Thoracic aorta endothelial cell (primary cell): ENCODE measurements around the gene CLASRP. TPM values are rescaled to one million over a fixed set of nuclear protein-coding genes. Genes with fewer than 3 reads are reported as not detected.

Experiments used
- small RNA-seq: library from RNA; depleted of rRNA; stranded (forward); fragments of <200 nt; gene quantifications from one replicate; pipeline ENCODE3, GENCODE V24; 2012
- total RNA-seq: library from RNA; depleted of rRNA; stranded (reverse); fragments of >200 nt; gene quantifications from 2 replicates; pipeline ENCODE4 v1.2.3, GENCODE V29; 2012

Gene CLASRP
- 22.2 and 25.1 TPM in 2 replicates for total RNA-seq

GRCh38 chr19:45038931-45039893 lies at the start of gene CLASRP:
Gene CLASRP (plus strand): TSS chr19:45039045. CDS start chr19:45040213, 1,168 bp downstream.

GRCh38 chr19:45001087-45001739 lies 37.6 kb upstream of the CLASRP start, which contains the start of gene RELB:
Gene RELB (plus strand): TSS chr19:45001464. CDS start chr19:45001580, 116 bp downstream.

GRCh38 chr19:45076029-45076850 lies 37.4 kb downstream of the CLASRP start, which contains the start of gene ZNF296:
Gene ZNF296 (minus strand): TSS chr19:45076478. CDS start chr19:45076373, 105 bp downstream.

GRCh38 chr19:45079063-45079910 lies 40.4 kb downstream of the CLASRP start, which contains the start of gene GEMIN7:
Gene GEMIN7 (plus strand): TSS chr19:45079260. CDS start chr19:45090115, 10,855 bp downstream.

GRCh38 chr19:45092747-45093678 lies 54.2 kb downstream of the CLASRP start, which contains the start of gene PPP1R37:
Gene PPP1R37 (plus strand): TSS chr19:45093179. CDS start chr19:45093326, 147 bp downstream.

Small RNAs within 50 kb of the gene (small RNA-seq; reads per million reads assigned to genes)
- not detected for gene RNU6-611P

Other genes with a start within 250 kb of the CLASRP start
- gene BCAM, start 229.9 kb upstream of the CLASRP start, total RNA-seq = 14.5 and 27.0 TPM in 2 replicates
- gene NECTIN2, start 192.7 kb upstream of the CLASRP start, total RNA-seq = 89.5 and 108 TPM in 2 replicates
- 57.4 and 71.2 TPM in 2 replicates for gene TOMM40, start 147.8 kb upstream of the CLASRP start, total RNA-seq
- 0.40 and 0.65 TPM in 2 replicates for gene APOE, start 133.2 kb upstream of the CLASRP start, total RNA-seq
- 0.66 and 1.2 TPM in 2 replicates for gene APOC1, start 124.4 kb upstream of the CLASRP start, total RNA-seq
- not detected in 2 replicates for gene APOC4, start 96.8 kb upstream of the CLASRP start, total RNA-seq
- not detected in 2 replicates for gene APOC2, start 93.0 kb upstream of the CLASRP start, total RNA-seq
- gene CLPTM1, start 83.7 kb upstream of the CLASRP start, total RNA-seq = 43.8 and 54.0 TPM in 2 replicates
- 4.8 and 6.7 TPM in 2 replicates for gene RELB, start 37.6 kb upstream of the CLASRP start, total RNA-seq
- gene ZNF296, start 37.4 kb downstream of the CLASRP start, total RNA-seq = 0.40 and 0.65 TPM in 2 replicates
- 22.5 and 27.1 TPM in 2 replicates for gene GEMIN7, start 40.2 kb downstream of the CLASRP start, total RNA-seq
- 27.6 and 31.0 TPM in 2 replicates for gene PPP1R37, start 54.1 kb downstream of the CLASRP start, total RNA-seq
- gene NKPD1, start 121.9 kb downstream of the CLASRP start, total RNA-seq = under 0.01 and 0.22 TPM in 2 replicates
- 2.4 and 5.2 TPM in 2 replicates for gene TRAPPC6A, start 139.2 kb downstream of the CLASRP start, total RNA-seq
- gene BLOC1S3, start 139.7 kb downstream of the CLASRP start, total RNA-seq = 6.7 and 8.4 TPM in 2 replicates
- 1.2 and 1.7 TPM in 2 replicates for gene EXOC3L2, start 206.4 kb downstream of the CLASRP start, total RNA-seq
- gene MARK4, start 212.2 kb downstream of the CLASRP start, total RNA-seq = 17.7 and 18.1 TPM in 2 replicates